NT2/D1 (cell line): ENCODE measurements around the gene RILP.

Source experiments
- DNase-seq: peaks from one replicate; pipeline ENCODE4 v3.0.0-alpha.2; 2011; ENCODE audit warnings: low read depth, low spot score
- H3K27me3 ChIP-seq: 2 replicates; pipeline ENCODE4 v1.6.0; 2011; ENCODE audit warnings: mild to moderate bottlenecking; ENCODE audit not compliant: insufficient read length, insufficient read depth
- H3K36me3 ChIP-seq: 2 replicates; pipeline ENCODE4 v1.6.1; 2011; ENCODE audit warnings: mild to moderate bottlenecking, low read length, mixed read lengths; ENCODE audit not compliant: insufficient read depth, insufficient read length
- H3K4me1 ChIP-seq: 2 replicates; pipeline ENCODE4 v1.5.1; 2011; ENCODE audit not compliant: insufficient read depth, insufficient read length
- H3K4me3 ChIP-seq: 2 replicates; pipeline ENCODE4 v1.5.1; 2011; ENCODE audit warnings: low read depth; ENCODE audit not compliant: insufficient read length
- H3K9ac ChIP-seq: 2 replicates; pipeline ENCODE4 v1.6.0; 2011; ENCODE audit warnings: low read depth; ENCODE audit not compliant: insufficient read length
- H3K9me3 ChIP-seq: 2 replicates; pipeline ENCODE4 v1.5.1; 2011; ENCODE audit warnings: mild to moderate bottlenecking, low read length; ENCODE audit not compliant: insufficient read depth
- SUZ12 ChIP-seq: IDR thresholded peaks from 2 replicates; pipeline ENCODE4 v1.6.1; 2011; ENCODE audit not compliant: insufficient read length, insufficient read depth; ENCODE audit errors: extremely low read depth
- YY1 ChIP-seq: IDR thresholded peaks from 2 replicates; pipeline ENCODE4 v1.6.1; 2011; ENCODE audit not compliant: insufficient read length, insufficient read depth
- ZNF274 ChIP-seq: IDR thresholded peaks from 2 replicates; pipeline ENCODE4 v1.6.1; 2011; ENCODE audit warnings: mild to moderate bottlenecking, low read depth, low read length

The RILP gene

GRCh38 chr17:1625581-1625980 lies 24.1 kb downstream of the RILP start:
- H3K27me3 ChIP-seq, result peaks cover 5% of the 10 kb centered on the region
- H3K9me3 ChIP-seq, result no peaks in the 10 kb centered on the region
- no peak overlapping the region for H3K9ac ChIP-seq
- TF ChIP-seq SUZ12, result no peak
- TF ChIP-seq YY1, result no peak
- DNase-seq, result no peak
- H3K4me3 ChIP-seq, result no peak overlapping the region
- peaks cover 3% of the 10 kb centered on the region for H3K36me3 ChIP-seq
- H3K4me1 ChIP-seq, result peaks cover 20% of the 10 kb centered on the region

DNA sequence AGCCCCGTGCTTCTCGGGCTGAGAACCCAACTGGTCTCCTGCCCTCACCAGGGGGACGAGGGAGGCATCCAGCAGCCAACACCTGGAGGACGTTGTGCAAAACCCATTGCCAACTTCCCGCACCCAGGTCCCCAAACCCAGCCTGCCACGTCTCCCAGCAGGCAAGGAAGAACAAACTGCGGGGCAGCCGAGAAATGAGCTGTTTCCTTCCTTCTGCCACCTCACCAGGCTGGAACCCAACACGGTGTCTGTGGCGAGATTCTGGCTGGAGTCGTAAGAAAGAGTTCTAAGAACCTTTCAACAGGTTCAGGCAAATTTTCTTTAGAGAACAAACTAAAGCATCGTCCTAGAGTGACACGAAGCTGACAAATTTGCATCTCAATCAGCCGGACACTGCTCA lies 24.6 kb downstream of the RILP start:
- TF ChIP-seq ZNF274, result no peak
- no peak for TF ChIP-seq YY1
- no peak for TF ChIP-seq SUZ12
- Histone ChIP-seq H3K36me3 (peaks cover 3% of the 10 kb centered on the region), H3K4me1 (peaks cover 16% of the 10 kb centered on the region), H3K9me3 (no peaks in the 10 kb centered on the region), H3K9ac (no peak overlapping the region), H3K4me3 (no peak overlapping the region), H3K27me3 (peaks cover 5% of the 10 kb centered on the region)
- DNase-seq, result no peak

DNA sequence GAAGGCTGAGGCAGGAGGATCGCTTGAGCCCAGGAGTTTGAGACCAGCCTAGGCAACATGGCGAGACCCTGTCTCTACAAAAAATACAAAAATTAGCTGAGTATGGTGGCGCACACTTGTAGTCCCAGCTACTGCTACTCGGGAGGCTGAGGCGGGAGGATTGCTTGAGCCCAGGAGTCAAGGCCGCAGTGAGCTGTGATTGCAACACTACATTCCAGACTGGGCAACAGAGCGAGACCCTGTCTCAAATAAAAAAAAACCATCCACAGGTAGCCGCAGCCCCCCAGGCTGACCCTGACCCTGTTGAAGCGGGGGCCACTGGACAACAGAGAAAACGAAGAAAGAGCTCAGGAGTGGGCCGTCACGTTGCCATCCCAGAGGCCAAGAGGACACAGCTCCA lies 25.0 kb downstream of the RILP start:
- no peak for DNase-seq
- H3K9me3 ChIP-seq, result no peaks in the 10 kb centered on the region
- H3K36me3 ChIP-seq, result peaks cover 3% of the 10 kb centered on the region
- H3K4me3 ChIP-seq, result no peak overlapping the region
- no peak for TF ChIP-seq ZNF274
- TF ChIP-seq YY1, result no peak
- no peak for TF ChIP-seq SUZ12
- H3K9ac ChIP-seq, result no peak overlapping the region
- peaks cover 1% of the 10 kb centered on the region for H3K27me3 ChIP-seq
- H3K4me1 ChIP-seq, result peaks cover 15% of the 10 kb centered on the region

GRCh38 chr17:1623057-1623630 lies 26.5 kb downstream of the RILP start:
- no peaks in the 10 kb centered on the region for H3K27me3 ChIP-seq
- no peak overlapping the region for H3K9ac ChIP-seq
- no peak for DNase-seq
- H3K4me3 ChIP-seq, result no peak overlapping the region
- no peak for TF ChIP-seq SUZ12
- no peak for TF ChIP-seq YY1
- no peak for TF ChIP-seq ZNF274
- H3K9me3 ChIP-seq, result no peaks in the 10 kb centered on the region
- H3K4me1 ChIP-seq, result peaks cover 13% of the 10 kb centered on the region
- H3K36me3 ChIP-seq, result peaks cover 3% of the 10 kb centered on the region

DNA sequence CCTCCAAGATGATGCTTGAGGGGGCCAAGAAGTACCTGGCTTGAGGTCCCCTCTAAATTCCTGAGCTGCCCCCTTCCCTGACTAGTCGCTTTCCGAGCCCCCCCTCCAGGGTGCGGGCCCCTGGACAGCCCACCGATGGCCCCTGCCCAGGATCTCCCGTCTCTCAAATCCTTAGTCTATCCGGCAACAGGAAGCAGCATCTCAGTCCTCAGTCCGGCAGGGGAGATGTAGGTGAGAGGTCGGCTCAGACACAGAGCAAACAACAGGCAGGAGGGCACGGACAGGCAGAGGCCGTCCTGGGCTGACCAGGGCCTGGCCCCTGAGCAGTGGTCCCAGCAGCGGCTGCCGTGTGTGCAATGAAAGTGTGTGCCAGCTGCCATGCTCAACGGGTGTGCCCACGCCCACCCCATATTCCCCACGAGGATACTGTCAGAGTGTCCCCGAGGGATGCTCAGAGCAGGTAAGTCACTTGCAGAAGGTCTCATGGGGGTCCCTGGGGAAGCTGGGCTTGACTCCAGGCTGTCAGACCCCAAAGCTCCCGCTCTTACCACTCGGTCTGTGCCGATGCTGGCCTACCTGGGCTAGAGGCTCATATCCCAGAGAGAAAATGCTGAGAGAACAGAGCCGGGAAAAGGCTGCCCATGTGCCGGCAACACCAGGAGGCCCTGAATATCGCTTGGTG lies 28.3 kb downstream of the RILP start:
- DNase-seq, result no peak
- no peaks in the 10 kb centered on the region for H3K9me3 ChIP-seq
- no peak overlapping the region for H3K9ac ChIP-seq
- H3K36me3 ChIP-seq, result peaks cover 3% of the 10 kb centered on the region
- TF ChIP-seq YY1 (no peak), SUZ12 (no peak), ZNF274 (no peak)
- H3K27me3 ChIP-seq, result no peaks in the 10 kb centered on the region
- H3K4me1 ChIP-seq, result peaks cover 8% of the 10 kb centered on the region
- H3K4me3 ChIP-seq, result no peak overlapping the region

DNA sequence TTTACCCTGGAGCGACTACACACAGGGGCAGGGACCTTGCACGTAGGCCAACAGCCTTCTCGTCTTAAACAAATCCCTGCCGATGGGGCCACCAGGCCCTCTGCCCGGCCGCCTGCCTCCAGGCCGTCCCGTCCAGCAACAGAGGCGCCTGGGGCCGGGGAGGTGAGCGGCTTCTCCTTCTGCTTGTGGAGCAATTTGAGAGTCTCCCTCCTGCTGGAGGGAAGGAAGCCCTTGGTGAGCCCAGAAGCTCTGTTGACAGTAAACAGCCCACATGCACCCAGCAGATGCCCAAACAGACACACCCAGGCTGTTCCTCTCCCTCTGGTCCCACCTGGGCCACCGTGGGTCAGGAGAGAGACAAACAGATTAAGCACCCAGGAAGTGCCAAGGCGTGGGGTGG lies 29.2 kb downstream of the RILP start:
- no peaks in the 10 kb centered on the region for H3K27me3 ChIP-seq
- no peak for DNase-seq
- no peak overlapping the region for H3K4me3 ChIP-seq
- no peak overlapping the region for H3K9ac ChIP-seq
- peaks cover 5% of the 10 kb centered on the region for H3K4me1 ChIP-seq
- no peaks in the 10 kb centered on the region for H3K9me3 ChIP-seq
- H3K36me3 ChIP-seq, result peaks cover 3% of the 10 kb centered on the region
- no peak for TF ChIP-seq ZNF274
- TF ChIP-seq YY1, result no peak
- TF ChIP-seq SUZ12, result no peak

DNA sequence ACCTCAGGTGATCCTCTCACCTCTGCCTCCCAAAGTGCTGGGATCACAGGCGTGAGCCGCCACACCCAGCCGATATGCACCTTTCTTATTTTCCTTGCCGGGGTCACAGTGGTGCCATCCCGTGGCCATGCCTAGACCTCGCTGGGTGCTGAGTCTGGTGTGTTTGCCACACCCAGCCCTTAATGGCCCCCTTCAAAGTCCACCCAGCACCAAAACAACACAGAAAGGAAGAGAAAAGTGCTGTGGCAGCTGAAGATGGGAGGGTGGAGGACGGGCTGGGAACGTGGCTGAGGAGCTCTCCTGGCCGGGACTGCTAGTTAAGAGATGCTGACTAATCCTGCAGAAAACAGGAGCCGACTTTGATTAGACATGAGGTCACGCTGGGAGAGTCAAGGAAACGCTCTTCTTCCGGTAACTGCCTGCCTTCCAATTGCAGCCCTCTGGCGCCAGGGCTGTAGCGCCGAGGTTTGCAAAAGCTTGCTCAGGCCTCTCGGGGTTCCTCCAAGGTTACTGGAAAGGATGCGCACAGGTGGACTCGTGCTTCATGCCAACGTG lies 32.0 kb downstream of the RILP start:
- TF ChIP-seq YY1 (no peak), SUZ12 (no peak), ZNF274 (no peak)
- H3K9me3 ChIP-seq, result no peaks in the 10 kb centered on the region
- no peaks in the 10 kb centered on the region for H3K4me1 ChIP-seq
- no peak for DNase-seq
- H3K4me3 ChIP-seq, result no peak overlapping the region
- no peak overlapping the region for H3K9ac ChIP-seq
- H3K27me3 ChIP-seq, result no peaks in the 10 kb centered on the region
- peaks cover 3% of the 10 kb centered on the region for H3K36me3 ChIP-seq
